GM04504 (cell line): ENCODE data around the gene SPEF2.
"Not testable (repeated sequence)": the region's sequence is repeated elsewhere in the genome, so short reads cannot be mapped to it uniquely, and the experiment has no call there.

Experiments
- DNase-seq: peaks from one replicate; pipeline ENCODE4 v3.0.0-alpha.2; 2012; ENCODE audit warnings: low read depth

The SPEF2 gene

GRCh38 chr5:35823347-35824098 lies 205.9 kb downstream of the SPEF2 start:
- DNase-seq, result no peak

DNA sequence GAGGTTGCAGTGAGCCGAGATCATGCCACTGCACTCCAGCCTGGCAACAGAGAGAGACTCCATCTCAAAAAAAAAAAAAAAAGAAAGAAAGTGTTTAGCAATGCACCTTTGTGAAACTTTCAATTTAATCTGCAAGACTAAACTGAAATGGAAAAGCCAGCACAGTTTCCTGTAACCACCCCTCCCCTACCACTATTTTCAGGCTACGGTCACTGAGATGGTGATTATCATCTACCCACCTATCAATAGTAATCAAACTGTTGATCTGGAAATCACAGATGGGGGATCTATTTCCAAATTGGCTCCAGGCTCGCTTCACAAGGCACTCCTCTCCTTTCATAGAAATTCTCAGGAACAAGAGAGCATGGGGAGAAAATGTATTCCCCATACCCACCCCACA lies 208.4 kb downstream of the SPEF2 start:
- DNase-seq, result no peak

DNA sequence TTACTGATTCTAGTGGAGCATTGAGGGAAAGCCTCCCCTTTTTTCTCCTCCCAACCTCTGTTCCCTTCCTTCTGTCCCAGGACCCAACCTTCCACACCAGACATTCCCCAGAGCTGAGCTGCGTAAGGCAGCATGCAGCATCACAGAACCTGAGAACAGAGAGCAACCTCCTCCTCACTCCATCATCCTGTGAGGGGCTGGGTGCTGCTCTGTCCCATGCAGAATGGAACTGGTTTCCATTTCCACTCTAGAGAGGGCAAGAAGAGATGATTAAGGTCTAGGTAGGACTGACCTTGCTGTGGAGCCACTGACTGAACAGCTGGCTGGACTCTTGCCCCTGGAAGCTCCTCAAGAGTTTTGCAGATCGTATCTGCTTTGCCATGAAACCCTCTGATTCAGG lies 208.9 kb downstream of the SPEF2 start:
- no peak for DNase-seq

DNA sequence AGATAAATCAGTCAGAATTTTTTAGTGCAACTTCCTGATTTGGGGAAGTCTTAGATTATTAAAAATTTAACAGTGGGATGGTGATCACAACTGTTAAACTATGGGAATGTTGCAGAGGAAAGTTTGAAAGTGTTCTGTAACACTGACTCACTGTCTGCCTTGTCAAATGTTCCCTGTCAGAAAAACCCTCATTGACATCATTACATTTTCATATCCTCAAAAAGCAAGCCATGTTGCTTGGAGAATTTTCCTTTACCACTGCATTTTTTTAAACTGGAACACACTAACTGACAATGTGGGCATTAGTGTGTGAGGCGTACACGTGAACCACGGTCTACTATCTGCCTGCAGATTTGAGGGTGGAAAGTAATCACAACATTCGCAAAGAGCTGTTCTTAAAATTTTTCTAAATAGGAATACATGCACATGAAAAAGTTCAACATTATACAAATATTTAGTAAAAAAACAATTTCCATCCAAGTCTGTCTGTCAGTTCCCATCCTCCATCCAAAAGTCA lies 210.5 kb downstream of the SPEF2 start:
- no peak for DNase-seq

- DNase-seq, result no peak
Measured at GRCh38 chr5:35830587-35830986, 212.9 kb downstream of the SPEF2 start.

- DNase-seq, result no peak
Measured at GRCh38 chr5:35832762-35833161, 215.1 kb downstream of the SPEF2 start.

DNA sequence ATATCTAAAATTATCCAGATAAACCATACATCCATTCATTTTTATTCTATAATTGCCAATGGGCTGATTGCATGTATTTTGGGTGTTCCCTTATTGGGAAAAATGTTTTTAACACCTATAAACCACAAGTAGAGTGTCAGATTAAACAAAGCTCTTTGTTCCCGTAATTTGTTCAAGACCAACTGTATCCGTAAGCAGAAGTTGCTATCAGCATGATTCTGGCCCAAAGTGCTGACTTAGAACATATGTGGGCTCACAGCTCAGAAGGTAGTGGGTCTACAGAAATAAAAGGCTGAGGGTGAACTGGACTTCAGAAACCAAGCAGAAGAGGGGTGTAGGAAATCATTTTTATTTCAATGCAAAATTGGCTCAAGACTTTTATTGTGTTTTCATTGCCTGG lies 215.6 kb downstream of the SPEF2 start:
- no peak for DNase-seq

- no peak for DNase-seq
Measured at GRCh38 chr5:35835796-35836742, 218.4 kb downstream of the SPEF2 start.

GRCh38 chr5:35838370-35839042 lies 220.8 kb downstream of the SPEF2 start:
- DNase-seq, result no peak

DNA sequence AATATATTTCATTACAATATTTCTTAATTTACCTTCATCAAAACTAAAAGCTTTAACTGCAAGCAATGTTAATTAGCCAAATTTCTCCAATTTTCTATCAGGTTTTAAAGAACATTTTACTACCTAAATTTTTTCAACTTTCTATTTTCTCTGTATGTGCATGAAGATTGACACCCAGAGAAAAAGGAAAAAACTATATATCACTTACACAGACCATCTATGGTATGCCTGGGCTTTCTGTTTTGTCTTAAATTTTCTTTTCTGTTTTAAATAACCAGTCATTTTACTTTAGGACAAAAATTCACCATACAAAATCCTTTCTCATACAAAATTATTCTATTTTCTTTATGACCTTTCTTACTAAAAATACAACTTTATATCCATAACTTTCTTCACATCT lies 225.2 kb downstream of the SPEF2 start:
- DNase-seq, result no peak

DNA sequence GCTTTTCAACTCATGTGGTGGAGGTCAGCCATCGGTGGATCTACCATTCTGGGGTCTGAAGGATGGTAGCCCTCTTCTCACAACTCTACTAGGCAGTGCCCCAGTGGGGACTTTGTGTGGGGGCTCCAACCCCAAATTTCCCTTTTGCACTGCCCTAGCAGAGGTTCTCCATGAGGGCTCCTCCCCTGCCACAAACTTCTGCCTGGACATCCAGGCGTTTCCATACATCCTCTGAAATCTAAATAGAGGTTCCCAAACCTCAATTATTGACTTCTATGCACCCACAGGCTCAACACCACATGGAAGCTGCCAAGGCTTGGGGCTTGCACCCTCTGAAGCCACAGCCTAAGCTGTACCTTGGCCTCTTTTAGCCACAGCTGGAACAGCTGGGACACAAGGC lies 227.8 kb downstream of the SPEF2 start:
- DNase-seq, result not testable (repeated sequence)

GRCh38 chr5:35847491-35847890 lies 229.8 kb downstream of the SPEF2 start:
- DNase-seq, result no peak

DNA sequence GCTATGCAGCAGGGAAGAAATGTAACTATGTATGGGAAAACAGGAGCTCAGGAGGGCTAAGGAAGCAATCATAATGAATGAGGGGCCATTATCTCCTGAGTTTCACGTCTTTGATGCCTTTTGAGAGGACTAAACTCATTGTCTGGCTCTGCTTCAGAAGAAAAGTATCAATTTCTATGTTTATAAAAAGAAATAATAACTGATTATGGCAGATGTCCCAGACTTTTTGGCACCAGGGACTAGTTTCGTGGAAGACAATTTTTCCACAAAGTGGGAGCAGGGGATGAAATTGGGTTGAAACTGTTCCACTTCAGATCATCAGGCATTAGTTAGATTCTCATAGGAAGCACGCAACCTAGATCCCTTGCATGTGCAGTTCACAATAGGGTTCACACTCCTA lies 230.3 kb downstream of the SPEF2 start:
- no peak for DNase-seq

DNA sequence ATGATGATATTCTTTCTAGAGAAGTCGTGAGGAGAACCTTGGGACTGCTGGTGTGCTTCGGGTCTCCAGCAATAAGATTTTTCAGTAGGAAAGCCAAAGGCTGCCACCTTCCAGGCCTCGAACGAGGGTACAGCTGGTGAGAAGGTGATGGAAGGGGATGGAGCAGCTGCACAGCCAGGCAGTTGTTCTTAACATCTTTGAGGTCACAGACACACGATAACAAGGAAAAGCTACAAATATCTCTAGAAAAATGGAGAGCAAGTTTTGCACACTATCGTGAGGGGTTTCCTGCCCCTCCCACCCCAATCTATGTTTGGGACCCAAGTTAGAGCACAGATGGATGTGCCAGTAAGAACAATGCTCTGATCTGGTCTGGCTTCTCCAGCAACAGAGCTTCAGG lies 232.2 kb downstream of the SPEF2 start:
- no peak for DNase-seq

- DNase-seq, result no peak
Measured at GRCh38 chr5:35850967-35851680, 233.5 kb downstream of the SPEF2 start.

DNA sequence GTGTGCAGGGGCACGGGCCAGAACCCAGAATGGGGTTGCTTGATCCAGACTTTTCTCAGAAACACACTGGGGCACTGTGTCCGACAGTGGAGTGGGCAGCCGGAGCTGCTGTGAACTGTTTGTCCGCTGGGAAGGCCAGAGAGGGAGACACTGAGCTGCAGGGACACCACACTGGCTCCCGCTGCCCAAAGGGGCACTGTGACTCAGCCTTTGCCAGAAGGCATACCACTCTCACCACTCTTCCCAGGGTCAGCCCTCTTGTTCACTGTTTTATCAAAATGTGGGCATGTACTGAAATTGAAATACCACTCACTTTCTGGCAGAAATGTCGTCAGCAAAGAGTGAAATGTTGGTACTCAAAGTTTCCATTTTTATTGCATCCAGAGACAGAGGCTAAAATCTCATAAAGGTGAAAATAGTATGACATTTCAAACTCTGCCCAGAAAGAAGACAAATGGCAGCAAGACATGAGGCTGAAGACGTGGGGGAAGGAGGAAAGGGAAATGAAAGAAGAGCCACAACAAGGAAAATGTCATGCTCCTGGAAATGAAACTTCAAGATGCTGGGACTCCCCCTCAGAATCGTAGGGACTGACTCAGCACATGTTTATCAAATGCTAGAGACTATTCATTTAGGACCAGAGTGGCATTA lies 234.5 kb downstream of the SPEF2 start:
- DNase-seq, result no peak

DNA sequence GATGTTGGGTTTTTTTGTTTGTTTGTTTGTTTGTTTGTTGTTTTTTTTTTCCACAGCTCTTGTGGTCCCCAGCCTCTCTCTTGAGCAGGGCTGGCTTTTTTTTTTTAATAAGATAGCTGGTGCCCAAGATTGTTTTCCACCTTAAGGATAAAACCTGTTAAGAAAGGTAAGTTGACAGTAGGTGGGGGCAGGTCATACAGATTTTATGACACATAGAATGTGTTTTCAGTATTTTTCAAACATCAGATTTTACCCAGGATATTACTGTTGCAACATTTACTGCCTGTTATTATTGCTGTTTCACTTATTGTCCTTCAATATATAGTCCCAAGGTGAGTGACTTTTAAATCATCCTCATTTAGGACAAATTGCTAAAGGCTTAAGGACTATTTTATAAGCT lies 235.1 kb downstream of the SPEF2 start:
- DNase-seq, result no peak

- no peak for DNase-seq
Measured at GRCh38 chr5:35853631-35854030, 236.0 kb downstream of the SPEF2 start.

- DNase-seq, result no peak
Measured at GRCh38 chr5:35854248-35854647, 236.6 kb downstream of the SPEF2 start.

DNA sequence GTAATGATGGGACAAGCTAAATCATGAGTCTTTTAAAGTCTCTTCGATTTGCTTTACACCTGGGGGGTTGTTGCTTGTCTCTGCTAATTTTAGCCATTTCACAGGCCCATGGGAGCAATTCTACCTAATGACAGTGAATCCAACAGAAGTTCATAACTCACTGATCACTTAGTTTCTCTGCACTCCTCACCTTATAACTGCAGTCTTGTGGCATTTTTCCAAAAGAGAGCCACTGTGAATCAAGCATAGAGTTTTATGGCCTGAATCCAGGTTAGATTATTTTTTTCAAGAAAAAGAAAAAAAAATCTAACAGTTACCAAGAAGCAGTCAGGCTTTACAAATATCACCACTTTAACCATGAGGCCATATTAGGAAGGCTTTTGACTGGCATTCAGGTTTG lies 237.5 kb downstream of the SPEF2 start:
- DNase-seq, result no peak

- not testable (repeated sequence) for DNase-seq
Measured at GRCh38 chr5:35856186-35856764, 238.6 kb downstream of the SPEF2 start.
